ENCODE results near the gene ABHD8.
A peak's percentile ranks its signal among the peaks of the same experiment; 100 is the strongest.
"Not testable (repeated sequence)": the region's sequence is repeated elsewhere in the genome, so short reads cannot be mapped to it uniquely, and the experiment has no call there.

The ABHD8 gene

DNA sequence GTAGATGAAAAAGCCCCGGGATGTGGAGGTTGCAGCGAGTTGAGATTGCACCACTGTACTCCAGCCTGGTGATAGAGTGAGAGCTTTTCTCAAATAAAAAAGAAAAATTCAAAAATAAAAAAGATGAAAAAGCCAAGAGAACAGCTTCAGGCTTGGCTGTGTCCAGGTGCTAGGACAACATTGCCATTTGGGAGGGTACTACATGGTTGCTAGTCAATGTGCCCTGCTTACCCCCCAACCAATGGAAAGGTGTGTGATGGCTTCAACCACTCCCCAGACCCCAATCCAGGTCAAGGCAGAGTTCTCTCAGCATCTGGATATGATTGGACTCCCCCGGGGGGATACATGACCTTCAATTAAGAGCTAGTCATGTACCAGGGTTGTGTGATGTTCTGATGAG lies 23.8 kb downstream of the ABHD8 start:
- TF ChIP-seq HDGF (IDR thresholded peaks at IDR 0.05; ENCODE audit: borderline replicate concordance) (no peak), L3MBTL2 (conservative IDR thresholded peaks at IDR 0.05) (no peak), ARNT (IDR thresholded peaks at IDR 0.05) (no peak), LEF1 (IDR thresholded peaks at IDR 0.05; ENCODE audit: borderline replicate concordance) (no peak), TARDBP (IDR thresholded peaks at IDR 0.05) (no peak), FOXA1 (IDR thresholded peaks at IDR 0.05) (no peak), CTBP1 (IDR thresholded peaks at IDR 0.05; ENCODE audit: borderline replicate concordance) (no peak), SP1 (IDR thresholded peaks at IDR 0.05) (no peak), ZNF384 (IDR thresholded peaks at IDR 0.05) (no peak), FOXM1 (IDR thresholded peaks at IDR 0.05; ENCODE audit: borderline replicate concordance) (no peak), NFRKB (IDR thresholded peaks at IDR 0.05) (no peak), ELF4 (IDR thresholded peaks at IDR 0.05) (no peak), FOXK2 (IDR thresholded peaks at IDR 0.05) (no peak), SUZ12 (IDR thresholded peaks at IDR 0.05) (no peak), BHLHE40 (IDR thresholded peaks at IDR 0.05; ENCODE audit: borderline replicate concordance) (no peak)
- TF ChIP-seq, protein P1, sequence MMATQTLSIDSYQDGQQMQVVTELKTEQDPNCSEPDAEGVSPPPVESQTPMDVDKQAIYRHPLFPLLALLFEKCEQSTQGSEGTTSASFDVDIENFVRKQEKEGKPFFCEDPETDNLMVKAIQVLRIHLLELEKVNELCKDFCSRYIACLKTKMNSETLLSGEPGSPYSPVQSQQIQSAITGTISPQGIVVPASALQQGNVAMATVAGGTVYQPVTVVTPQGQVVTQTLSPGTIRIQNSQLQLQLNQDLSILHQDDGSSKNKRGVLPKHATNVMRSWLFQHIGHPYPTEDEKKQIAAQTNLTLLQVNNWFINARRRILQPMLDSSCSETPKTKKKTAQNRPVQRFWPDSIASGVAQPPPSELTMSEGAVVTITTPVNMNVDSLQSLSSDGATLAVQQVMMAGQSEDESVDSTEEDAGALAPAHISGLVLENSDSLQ (IDR thresholded peaks at IDR 0.05) = no peak
- DNase-seq (ENCODE audit: extremely low spot score) = no peak
- POLR2A ChIA-PET = interaction anchor here (1.0 to 1.8 kb wide), 3 partner anchors 14 to 64 kb away, joined by 3 to 6 read pairs (median 4); partner anchors contain the start of gene USE1
- CTCF ChIA-PET = interaction anchor here (1.2 to 1.4 kb wide), 2 partner anchors 26 to 74 kb away, joined by 3 read pairs; partner anchors contain the start of gene MRPL34

- TF ChIP-seq NFRKB (IDR thresholded peaks at IDR 0.05) (no peak), SP1 (IDR thresholded peaks at IDR 0.05) (no peak), ARNT (IDR thresholded peaks at IDR 0.05) (no peak), CTBP1 (IDR thresholded peaks at IDR 0.05; ENCODE audit: borderline replicate concordance) (no peak), LEF1 (IDR thresholded peaks at IDR 0.05; ENCODE audit: borderline replicate concordance) (no peak), FOXK2 (IDR thresholded peaks at IDR 0.05) (no peak), ZNF384 (IDR thresholded peaks at IDR 0.05) (no peak), FOXA1 (IDR thresholded peaks at IDR 0.05) (no peak), HDGF (IDR thresholded peaks at IDR 0.05; ENCODE audit: borderline replicate concordance) (no peak), ELF4 (IDR thresholded peaks at IDR 0.05) (no peak), L3MBTL2 (conservative IDR thresholded peaks at IDR 0.05) (no peak), BHLHE40 (IDR thresholded peaks at IDR 0.05; ENCODE audit: borderline replicate concordance) (no peak), TARDBP (IDR thresholded peaks at IDR 0.05) (no peak), FOXM1 (IDR thresholded peaks at IDR 0.05; ENCODE audit: borderline replicate concordance) (no peak), SUZ12 (IDR thresholded peaks at IDR 0.05) (no peak)
- TF ChIP-seq, protein P1 (IDR thresholded peaks at IDR 0.05) = no peak
- DNase-seq (ENCODE audit: extremely low spot score) = no peak
- POLR2A ChIA-PET = no interaction called here
- CTCF ChIA-PET = no interaction called here
Observed at GRCh38 chr19:17275441-17276175, 27.6 kb downstream of the ABHD8 start.

- DNase-seq (ENCODE audit: extremely low spot score); CTCF ChIA-PET; POLR2A ChIA-PET: not testable (repeated sequence)
Observed at GRCh38 chr19:17274892-17275291, 28.3 kb downstream of the ABHD8 start.

GRCh38 chr19:17268754-17269153 lies 34.5 kb downstream of the ABHD8 start:
- POLR2A ChIA-PET = no interaction called here

DNA sequence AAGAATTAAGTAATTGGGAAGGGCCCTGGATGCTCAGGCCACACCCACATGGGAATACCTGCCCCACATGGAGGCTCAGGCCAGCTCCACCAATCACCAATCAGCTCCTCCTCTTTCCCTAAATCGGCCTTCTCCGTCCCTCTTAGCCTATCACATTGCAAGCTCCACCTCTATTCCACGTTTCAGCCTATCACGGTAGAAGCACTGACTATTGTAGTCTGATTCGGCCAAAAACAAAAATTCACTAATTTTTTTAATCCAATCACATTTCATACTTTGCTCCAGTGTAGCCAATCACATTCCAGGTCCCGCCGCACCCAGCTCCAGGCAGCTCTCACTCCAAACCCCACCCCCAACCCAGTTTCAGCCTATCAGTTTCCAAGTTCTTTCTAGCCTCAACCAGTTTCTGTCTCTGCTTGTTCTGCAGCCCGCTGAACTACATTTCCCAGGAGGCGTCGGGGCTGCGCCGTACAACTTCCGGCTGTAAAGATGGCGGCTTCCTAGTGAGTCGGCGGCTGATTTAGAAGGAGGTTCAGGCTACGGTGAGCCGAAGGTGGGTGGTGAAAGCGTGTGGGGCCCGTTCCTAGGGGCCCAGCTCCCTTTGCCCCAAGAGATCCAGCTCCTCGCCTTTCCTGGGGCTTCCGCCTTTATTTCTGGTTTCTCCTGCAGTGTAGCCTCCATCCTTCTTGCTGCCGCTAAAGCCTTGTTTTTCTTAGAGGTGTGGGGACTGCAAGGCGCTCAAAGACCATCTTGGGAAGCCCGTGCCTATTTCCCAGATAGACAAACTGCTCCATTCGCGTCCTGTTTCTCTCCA lies 36.0 kb downstream of the ABHD8 start, which contains the start of gene BABAM1:
BABAM1 (plus strand) TSS at position 469 of the 814 bp plus-strand sequence. CDS start 1,364 bp downstream, outside the sequence.
- DNase-seq (ENCODE audit: extremely low spot score) = peak; percentile 96
- TF ChIP-seq FOXK2 (IDR thresholded peaks at IDR 0.05) (no peak), SP1 (IDR thresholded peaks at IDR 0.05) (no peak), CTBP1 (IDR thresholded peaks at IDR 0.05; ENCODE audit: borderline replicate concordance) (no peak), ELF4 (IDR thresholded peaks at IDR 0.05) (peak; percentile 41; the same call in 1 of the 2 replicates), ARNT (IDR thresholded peaks at IDR 0.05) (no peak), NFRKB (IDR thresholded peaks at IDR 0.05) (no peak)
- TF ChIP-seq, protein P1 (IDR thresholded peaks at IDR 0.05) = no peak
- POLR2A ChIA-PET = interaction anchor here (0.7 to 2.8 kb wide), 11 partner anchors 8 to 191 kb away, joined by 3 to 12 read pairs (median 5); partner anchors contain the start of genes DDA1, MVB12A and USE1
- CTCF ChIA-PET = interaction anchor here (1.0 to 1.4 kb wide), 3 partner anchors 16 to 38 kb away, joined by 3 to 5 read pairs (median 5); no protein-coding TSS in a partner anchor

More at GRCh38 chr19:17268754-17269153, 34.5 kb downstream of the ABHD8 start:
- no peak for DNase-seq (ENCODE audit: extremely low spot score)
- CTCF ChIA-PET = no interaction called here
- TF ChIP-seq ELF4 (IDR thresholded peaks at IDR 0.05) = no peak
- TF ChIP-seq BHLHE40 (IDR thresholded peaks at IDR 0.05; ENCODE audit: borderline replicate concordance) = no peak
- TF ChIP-seq SP1 (IDR thresholded peaks at IDR 0.05) = no peak
- no peak for TF ChIP-seq CTBP1 (IDR thresholded peaks at IDR 0.05; ENCODE audit: borderline replicate concordance)
- TF ChIP-seq FOXA1 (IDR thresholded peaks at IDR 0.05) = no peak
- no peak for TF ChIP-seq NFRKB (IDR thresholded peaks at IDR 0.05)
- TF ChIP-seq L3MBTL2 (conservative IDR thresholded peaks at IDR 0.05) = no peak
- TF ChIP-seq FOXK2 (IDR thresholded peaks at IDR 0.05) = no peak
- no peak for TF ChIP-seq FOXM1 (IDR thresholded peaks at IDR 0.05; ENCODE audit: borderline replicate concordance)
- TF ChIP-seq LEF1 (IDR thresholded peaks at IDR 0.05; ENCODE audit: borderline replicate concordance) = no peak
- no peak for TF ChIP-seq SUZ12 (IDR thresholded peaks at IDR 0.05)
- no peak for TF ChIP-seq TARDBP (IDR thresholded peaks at IDR 0.05)
- TF ChIP-seq ARNT (IDR thresholded peaks at IDR 0.05) = no peak

Data from HEK293T (cell line).